Left ventricle myocardium inferior (tissue), 1 donor: ENCODE measurements around the gene MAGEB3. TPM values are rescaled to one million over a fixed set of nuclear protein-coding genes. Genes with fewer than 3 reads are reported as not detected.

ENCODE experiments used
- DNase-seq: peaks from one replicate; pipeline ENCODE4 v3.0.0-alpha.2; 2020
- H3K27ac ChIP-seq: fragments of 200-600 bp; replicated peaks from 2 replicates; pipeline ENCODE4 v1.8.0; 2021
- H3K27me3 ChIP-seq: fragments of 200-600 bp; 2 replicates; pipeline ENCODE4 v1.8.0; 2021; ENCODE audit warnings: low read depth
- H3K36me3 ChIP-seq: fragments of 200-600 bp; 2 replicates; pipeline ENCODE4 v1.8.0; 2021
- H3K4me1 ChIP-seq: fragments of 200-600 bp; 2 replicates; pipeline ENCODE4 v1.8.0; 2021
- H3K4me3 ChIP-seq: fragments of 200-600 bp; 2 replicates; pipeline ENCODE4 v1.8.0; 2021; ENCODE audit warnings: mild to moderate bottlenecking, moderate library complexity
- H3K9me3 ChIP-seq: fragments of 200-600 bp; replicated peaks from 2 replicates; pipeline ENCODE4 v1.8.0; 2021
- CTCF ChIP-seq: fragments of 200-600 bp; IDR thresholded peaks from 2 replicates; pipeline ENCODE4 v1.8.0; 2021; ENCODE audit warnings: antibody characterized with exemption, mild to moderate bottlenecking, borderline replicate concordance
- intact Hi-C: fragments of 100-400 bp; cut with micrococcal nuclease; formaldehyde crosslinking; loops from one replicate; pipeline ENCODE4 v1.11.0; 2022
- total RNA-seq: library from RNA; stranded (reverse); fragmentation: NEBNext Ultra II Directional; extraction: Animal tissue kit (Norgen Biotek cat#: 25700); gene quantifications from one replicate; pipeline ENCODE4 v1.2.1, GENCODE V29; 2021
- donor health status: DM: no; HTN: yes; CAD: no; lungs with severe emphysema.

The MAGEB3 gene
- total RNA-seq, 1 donor from 2014 or later, result not detected

- H3K4me1 ChIP-seq, result no peaks in the 10 kb centered on the region
- TF ChIP-seq CTCF, result no peak
- H3K9me3 ChIP-seq, result no peaks in the 10 kb centered on the region
- H3K4me3 ChIP-seq, result no peak overlapping the region
- intact Hi-C loops, result no loop called here
- no peaks in the 10 kb centered on the region for H3K36me3 ChIP-seq
- no peak for DNase-seq
- H3K27me3 ChIP-seq, result no peaks in the 10 kb centered on the region
- no peak overlapping the region for H3K27ac ChIP-seq
These were observed 47.9 kb downstream of the MAGEB3 start for GRCh38 chrX:30278365-30278764.

- no peaks in the 10 kb centered on the region for H3K9me3 ChIP-seq
- H3K27ac ChIP-seq, result no peak overlapping the region
- no peak for DNase-seq
- no peak overlapping the region for H3K4me3 ChIP-seq
- TF ChIP-seq CTCF, result no peak
- intact Hi-C loops, result no loop called here
- H3K27me3 ChIP-seq, result no peaks in the 10 kb centered on the region
- H3K36me3 ChIP-seq, result no peaks in the 10 kb centered on the region
- no peaks in the 10 kb centered on the region for H3K4me1 ChIP-seq
These were observed 50.0 kb downstream of the MAGEB3 start for GRCh38 chrX:30280428-30280827.

GRCh38 chrX:30282527-30282926, 52.1 kb downstream of the MAGEB3 start:
- no peak for DNase-seq
- no peak for TF ChIP-seq CTCF
- intact Hi-C loops, result no loop called here

GRCh38 chrX:30283456-30284200, 53.2 kb downstream of the MAGEB3 start:
- no peak for TF ChIP-seq CTCF
- no peaks in the 10 kb centered on the region for H3K27me3 ChIP-seq
- no peak overlapping the region for H3K4me3 ChIP-seq
- H3K27ac ChIP-seq, result no peak overlapping the region
- no peak for DNase-seq
- H3K36me3 ChIP-seq, result no peaks in the 10 kb centered on the region
- no peaks in the 10 kb centered on the region for H3K9me3 ChIP-seq
- no peaks in the 10 kb centered on the region for H3K4me1 ChIP-seq
- intact Hi-C loops, result no loop called here

More at GRCh38 chrX:30282527-30282926, 52.1 kb downstream of the MAGEB3 start:
- no peaks in the 10 kb centered on the region for H3K36me3 ChIP-seq
- no peaks in the 10 kb centered on the region for H3K9me3 ChIP-seq
- no peak overlapping the region for H3K4me3 ChIP-seq
- no peaks in the 10 kb centered on the region for H3K27me3 ChIP-seq
- no peak overlapping the region for H3K27ac ChIP-seq
- no peaks in the 10 kb centered on the region for H3K4me1 ChIP-seq

Other genes with a start within 250 kb of the MAGEB3 start
- not detected for gene MAGEB2, start 15.1 kb upstream of the MAGEB3 start, total RNA-seq
- gene MAGEB4, start 11.3 kb downstream of the MAGEB3 start, total RNA-seq, result not detected
- gene MAGEB1, start 16.5 kb downstream of the MAGEB3 start, total RNA-seq, result not detected
- gene NR0B1, start 78.7 kb downstream of the MAGEB3 start, total RNA-seq, result not detected